ENCODE measurements around the gene SLC16A11. TPM values are rescaled to one million over a fixed set of nuclear protein-coding genes. Genes with fewer than 3 reads are reported as not detected.

SLC16A11 gene
- total and polyA plus RNA-seq, 9 of the 15 experiments (the other 6 are each of a cell fraction or from before 2014, with no cell fraction given): not detected

DNA sequence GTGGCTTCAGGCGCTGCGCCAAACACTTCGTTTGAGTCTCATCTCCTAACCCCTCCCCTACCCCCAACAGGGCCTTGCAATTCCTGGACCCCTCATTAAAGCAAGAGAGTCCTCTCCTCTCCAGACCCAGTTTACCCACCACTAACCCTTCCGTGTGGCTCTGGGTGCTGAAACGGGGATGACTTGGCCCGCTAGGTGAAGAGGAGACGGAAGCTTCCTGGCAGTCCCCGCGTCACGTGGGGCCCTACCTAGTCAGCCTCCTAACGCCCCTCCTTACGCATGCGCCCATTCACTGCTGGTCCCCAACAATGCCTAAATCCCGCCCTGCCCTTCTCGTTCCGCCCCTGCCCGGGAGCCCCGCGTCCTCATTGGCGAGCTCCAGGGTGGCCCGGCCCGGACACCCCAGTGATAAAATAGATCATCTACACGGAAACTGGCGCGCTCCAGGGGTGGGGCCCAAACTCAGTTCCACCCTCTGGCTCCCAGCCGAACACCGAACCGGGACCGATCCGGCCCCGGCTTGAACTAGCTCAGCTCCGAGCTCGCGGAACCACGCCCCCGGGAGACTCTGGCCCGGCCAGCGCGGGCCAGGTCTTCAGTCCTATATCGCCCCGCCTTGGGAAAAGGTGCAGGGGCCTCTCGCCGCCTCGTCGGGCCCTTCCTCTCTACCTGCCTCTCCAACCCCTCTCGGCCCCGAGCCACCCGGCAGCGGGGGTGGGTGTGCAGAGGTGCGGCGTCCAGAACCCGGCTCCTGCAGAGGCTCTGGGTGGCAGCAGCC lies 8.1 kb downstream of the SLC16A11 start, which contains the start of gene SLC16A13 (continued):
- no peak for TF ChIP-seq CBX8 (IDR thresholded peaks at IDR 0.05; ENCODE audit: borderline replicate concordance, extremely low read depth, low read depth, low read length, poor library complexity, severe bottlenecking)
- peak; percentile 60 for TF ChIP-seq PHF20 (IDR thresholded peaks at IDR 0.05; ENCODE audit: partially characterized antibody)
- TF ChIP-seq, protein P1, sequence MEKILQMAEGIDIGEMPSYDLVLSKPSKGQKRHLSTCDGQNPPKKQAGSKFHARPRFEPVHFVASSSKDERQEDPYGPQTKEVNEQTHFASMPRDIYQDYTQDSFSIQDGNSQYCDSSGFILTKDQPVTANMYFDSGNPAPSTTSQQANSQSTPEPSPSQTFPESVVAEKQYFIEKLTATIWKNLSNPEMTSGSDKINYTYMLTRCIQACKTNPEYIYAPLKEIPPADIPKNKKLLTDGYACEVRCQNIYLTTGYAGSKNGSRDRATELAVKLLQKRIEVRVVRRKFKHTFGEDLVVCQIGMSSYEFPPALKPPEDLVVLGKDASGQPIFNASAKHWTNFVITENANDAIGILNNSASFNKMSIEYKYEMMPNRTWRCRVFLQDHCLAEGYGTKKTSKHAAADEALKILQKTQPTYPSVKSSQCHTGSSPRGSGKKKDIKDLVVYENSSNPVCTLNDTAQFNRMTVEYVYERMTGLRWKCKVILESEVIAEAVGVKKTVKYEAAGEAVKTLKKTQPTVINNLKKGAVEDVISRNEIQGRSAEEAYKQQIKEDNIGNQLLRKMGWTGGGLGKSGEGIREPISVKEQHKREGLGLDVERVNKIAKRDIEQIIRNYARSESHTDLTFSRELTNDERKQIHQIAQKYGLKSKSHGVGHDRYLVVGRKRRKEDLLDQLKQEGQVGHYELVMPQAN (IDR thresholded peaks at IDR 0.05; ENCODE audit: borderline replicate concordance): 0 out of 2 replicates have a peak, but pooled peaks have one; percentile 11
- no peak for TF ChIP-seq ZNF644 (tag; IDR thresholded peaks at IDR 0.05; ENCODE audit: low read depth)
- TF ChIP-seq ZNF175 (CRISPR knock-in tag; IDR thresholded peaks at IDR 0.05; ENCODE audit: low read depth): no peak
- no peak for TF ChIP-seq ZNF436 (CRISPR knock-in tag; IDR thresholded peaks at IDR 0.05)
- no peak for TF ChIP-seq LARP7 (IDR thresholded peaks at IDR 0.05)
- no peak for TF ChIP-seq TBL1XR1 (IDR thresholded peaks at IDR 0.05; ENCODE audit: low read length in 2 of 2)
- TF ChIP-seq HIVEP1 (CRISPR knock-in tag; IDR thresholded peaks at IDR 0.05): no peak
- TF ChIP-seq, protein P2, sequence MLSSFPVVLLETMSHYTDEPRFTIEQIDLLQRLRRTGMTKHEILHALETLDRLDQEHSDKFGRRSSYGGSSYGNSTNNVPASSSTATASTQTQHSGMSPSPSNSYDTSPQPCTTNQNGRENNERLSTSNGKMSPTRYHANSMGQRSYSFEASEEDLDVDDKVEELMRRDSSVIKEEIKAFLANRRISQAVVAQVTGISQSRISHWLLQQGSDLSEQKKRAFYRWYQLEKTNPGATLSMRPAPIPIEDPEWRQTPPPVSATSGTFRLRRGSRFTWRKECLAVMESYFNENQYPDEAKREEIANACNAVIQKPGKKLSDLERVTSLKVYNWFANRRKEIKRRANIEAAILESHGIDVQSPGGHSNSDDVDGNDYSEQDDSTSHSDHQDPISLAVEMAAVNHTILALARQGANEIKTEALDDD (IDR thresholded peaks at IDR 0.05): peak; percentile 71
- no peak for TF ChIP-seq CREB1 (IDR thresholded peaks at IDR 0.05)
- TF ChIP-seq CREB1 (CRISPR knock-in tag; IDR thresholded peaks at IDR 0.05): no peak
- no peak for TF ChIP-seq ZNF445 (CRISPR knock-in tag; IDR thresholded peaks at IDR 0.05; ENCODE audit: low read depth)
- no peak for TF ChIP-seq ZNF197 (CRISPR knock-in tag; IDR thresholded peaks at IDR 0.05; ENCODE audit: low read depth)
- no peak for TF ChIP-seq RFX5 (IDR thresholded peaks at IDR 0.05; ENCODE audit: low read depth, low read length)
- no peak for TF ChIP-seq ZNF764 (CRISPR knock-in tag; IDR thresholded peaks at IDR 0.05; ENCODE audit: low read depth)
- TF ChIP-seq, protein P3, sequence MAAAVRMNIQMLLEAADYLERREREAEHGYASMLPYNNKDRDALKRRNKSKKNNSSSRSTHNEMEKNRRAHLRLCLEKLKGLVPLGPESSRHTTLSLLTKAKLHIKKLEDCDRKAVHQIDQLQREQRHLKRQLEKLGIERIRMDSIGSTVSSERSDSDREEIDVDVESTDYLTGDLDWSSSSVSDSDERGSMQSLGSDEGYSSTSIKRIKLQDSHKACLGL (CRISPR knock-in tag; IDR thresholded peaks at IDR 0.05; ENCODE audit: borderline replicate concordance, poor library complexity, severe bottlenecking): no peak
- no peak for TF ChIP-seq ZNF778 (CRISPR knock-in tag; IDR thresholded peaks at IDR 0.05)
- TF ChIP-seq MBD2 (IDR thresholded peaks at IDR 0.05; ENCODE audit: borderline replicate concordance, low read depth): no peak
- TF ChIP-seq SP2 (IDR thresholded peaks at IDR 0.05; ENCODE audit: extremely low read depth, low read depth, low read length, poor library complexity, severe bottlenecking): no peak
- TF ChIP-seq MEF2D (tag; conservative IDR thresholded peaks at IDR 0.05; ENCODE audit: low read depth): no peak
- TF ChIP-seq KDM4B (IDR thresholded peaks at IDR 0.05; ENCODE audit: borderline replicate concordance in 2 of 2, low read depth in 1 of 2): peak in 1 of 2 experiments; percentile 42; a peak in 1 of 4 replicates
- no peak for TF ChIP-seq TEAD4 (IDR thresholded peaks at IDR 0.05; ENCODE audit: low read length)
- no peak for TF ChIP-seq TEAD4 (CRISPR knock-in tag; IDR thresholded peaks at IDR 0.05; ENCODE audit: borderline replicate concordance)
- no peak for TF ChIP-seq GATAD2A (IDR thresholded peaks at IDR 0.05)
- TF ChIP-seq, protein P4, sequence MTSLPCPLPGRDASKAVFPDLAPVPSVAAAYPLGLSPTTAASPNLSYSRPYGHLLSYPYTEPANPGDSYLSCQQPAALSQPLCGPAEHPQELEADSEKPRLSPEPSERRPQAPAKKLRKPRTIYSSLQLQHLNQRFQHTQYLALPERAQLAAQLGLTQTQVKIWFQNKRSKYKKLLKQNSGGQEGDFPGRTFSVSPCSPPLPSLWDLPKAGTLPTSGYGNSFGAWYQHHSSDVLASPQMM (CRISPR knock-in tag; IDR thresholded peaks at IDR 0.05): no peak
